Urothelium cell line (cell line): ENCODE data around the gene ABLIM2.

Experiments
- DNase-seq: peaks from one replicate; pipeline ENCODE4 v3.0.0; 2011; ENCODE audit warnings: low spot score, mixed read lengths
- FAIRE-seq: peaks from 2 replicates; lab custom pipeline; 2011; peaks lifted over from hg19 to GRCh38; lab: Jason Lieb, UNC

Gene ABLIM2

DNA sequence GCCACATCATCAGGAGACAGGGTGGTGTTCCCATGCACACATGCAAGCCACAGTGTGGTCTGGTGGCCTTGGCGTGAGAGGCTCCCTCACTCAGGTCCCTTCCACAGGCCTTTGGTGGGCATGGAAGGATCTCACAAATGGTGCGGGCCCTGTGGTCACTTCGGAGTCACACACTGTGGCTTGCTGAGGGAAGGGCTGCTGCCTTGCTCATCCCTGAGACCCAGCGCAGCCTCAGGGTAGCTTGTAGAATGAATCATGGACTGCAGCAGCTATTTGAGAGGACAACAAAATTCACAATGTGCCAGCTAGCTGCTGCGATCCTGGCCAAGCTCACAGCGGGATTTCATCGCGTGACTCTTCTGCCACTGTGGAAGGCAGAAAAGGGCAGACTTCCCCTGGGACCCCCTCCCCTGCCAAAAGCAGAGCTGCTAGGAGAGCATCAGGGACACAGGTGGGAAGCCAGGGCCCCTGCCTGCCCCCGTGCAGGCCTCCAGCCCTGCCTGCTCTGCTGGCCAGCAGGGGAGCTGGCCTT lies 106.4 kb downstream of the ABLIM2 start:
- FAIRE-seq: no peak
- DNase-seq: no peak

DNA sequence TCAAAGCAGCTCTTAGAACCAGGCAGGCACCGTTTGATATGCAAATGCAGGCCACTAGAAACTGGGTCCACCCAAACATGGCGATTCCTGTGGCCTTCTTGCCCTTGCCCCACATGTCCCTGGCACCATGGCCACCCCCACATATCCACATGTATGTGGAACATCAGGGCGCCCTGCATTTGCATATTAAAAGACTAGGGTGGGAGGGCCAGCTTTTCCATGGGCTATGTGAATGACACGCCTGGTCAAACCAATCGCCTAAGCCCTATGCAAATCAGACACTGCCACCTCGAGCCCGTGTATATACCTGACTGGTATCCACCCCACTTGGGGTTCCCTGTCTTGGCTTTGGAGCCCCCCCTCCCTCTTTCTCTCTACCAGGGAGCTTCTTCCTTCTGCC lies 107.0 kb downstream of the ABLIM2 start:
- FAIRE-seq (no peak), DNase-seq (no peak)

DNA sequence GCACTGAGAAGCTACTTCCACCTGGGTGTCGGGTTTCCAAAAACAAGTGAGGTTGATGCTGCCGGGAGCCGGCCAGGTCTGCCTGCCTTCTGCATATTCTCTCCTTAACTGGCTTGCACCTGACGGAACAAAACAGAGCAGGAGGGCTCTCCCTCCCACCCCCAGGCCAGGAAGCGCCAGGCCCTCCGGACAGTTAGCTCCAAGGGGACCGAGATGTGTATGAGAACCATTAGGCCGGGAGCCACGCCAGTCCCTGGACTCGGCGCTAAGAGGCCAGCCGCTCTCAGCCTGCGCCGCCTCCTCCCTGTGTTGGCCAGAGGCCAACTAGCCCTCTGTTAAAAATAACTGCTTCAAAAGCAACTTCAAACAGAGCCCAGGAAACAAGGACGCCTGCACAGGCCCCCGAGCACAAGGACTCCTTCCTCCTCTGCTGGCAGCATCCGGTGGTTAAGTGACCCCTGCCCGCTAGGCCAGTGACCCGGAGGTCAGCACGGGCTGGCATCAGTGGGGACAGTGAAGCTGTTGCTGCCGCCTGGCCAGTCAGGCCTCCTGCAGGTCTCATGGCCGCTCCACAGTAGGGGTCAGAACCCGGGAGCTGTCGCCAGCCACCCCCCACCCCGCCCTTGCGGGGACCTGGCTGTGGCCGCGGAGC lies 107.9 kb downstream of the ABLIM2 start:
- DNase-seq (no peak), FAIRE-seq (no peak)

DNA sequence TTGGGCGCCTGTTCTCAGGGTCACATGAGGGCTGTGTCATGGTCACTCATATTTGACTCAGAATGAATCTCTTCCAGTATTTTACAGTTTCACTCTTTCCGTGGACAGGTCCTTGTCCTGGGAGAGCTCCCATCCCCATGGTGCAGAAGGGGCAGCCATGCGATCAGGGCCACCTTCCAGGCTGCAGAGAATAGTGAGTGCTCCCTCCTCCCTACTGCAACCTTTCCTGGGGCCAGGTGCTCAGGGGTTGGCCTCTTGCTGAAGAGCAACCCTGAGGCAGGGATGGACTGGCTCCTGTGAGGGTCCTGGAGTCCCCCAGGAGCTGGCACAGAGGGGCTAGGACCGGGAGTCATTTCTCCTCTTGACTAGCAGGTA lies 108.4 kb downstream of the ABLIM2 start:
- FAIRE-seq (no peak), DNase-seq (no peak)

DNA sequence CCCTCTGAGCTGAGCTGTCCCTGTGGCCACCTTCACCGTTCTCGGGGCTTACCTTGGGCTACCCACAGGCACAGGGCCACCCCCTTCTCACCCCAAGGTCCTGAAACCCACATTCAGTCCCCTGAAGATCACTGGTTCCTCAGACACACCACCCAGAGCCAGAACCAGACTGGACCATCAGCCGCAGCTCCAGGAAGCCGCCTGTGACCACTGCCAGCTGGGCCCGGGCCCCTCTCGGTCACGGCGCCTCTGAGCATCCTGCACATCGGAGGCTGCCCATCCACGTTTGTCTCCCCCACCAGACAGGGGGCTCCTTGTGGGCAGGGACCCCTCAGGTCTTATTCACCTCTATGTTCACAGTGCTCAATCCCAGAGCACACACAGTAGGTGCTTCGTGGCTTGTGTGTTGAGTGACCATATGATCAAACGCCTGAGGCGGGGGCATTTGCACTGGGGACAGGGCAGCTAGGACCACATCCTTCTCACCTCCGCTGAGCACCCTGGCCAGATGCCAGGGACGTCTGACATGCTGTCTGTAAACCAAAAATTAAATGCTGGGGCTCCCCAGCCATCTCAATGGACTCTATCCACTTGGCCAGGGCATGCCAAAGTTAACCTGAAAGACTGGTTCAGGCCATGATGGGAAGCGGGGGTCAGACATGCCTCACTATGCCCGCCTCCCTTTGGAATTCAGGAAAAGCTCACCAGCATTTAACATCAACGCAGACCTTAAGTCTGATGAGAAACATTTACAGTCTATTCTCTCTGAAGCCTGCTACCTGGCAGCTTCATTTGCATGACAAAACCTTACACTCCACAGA lies 109.5 kb downstream of the ABLIM2 start:
- DNase-seq (no peak), FAIRE-seq (no peak)

DNA sequence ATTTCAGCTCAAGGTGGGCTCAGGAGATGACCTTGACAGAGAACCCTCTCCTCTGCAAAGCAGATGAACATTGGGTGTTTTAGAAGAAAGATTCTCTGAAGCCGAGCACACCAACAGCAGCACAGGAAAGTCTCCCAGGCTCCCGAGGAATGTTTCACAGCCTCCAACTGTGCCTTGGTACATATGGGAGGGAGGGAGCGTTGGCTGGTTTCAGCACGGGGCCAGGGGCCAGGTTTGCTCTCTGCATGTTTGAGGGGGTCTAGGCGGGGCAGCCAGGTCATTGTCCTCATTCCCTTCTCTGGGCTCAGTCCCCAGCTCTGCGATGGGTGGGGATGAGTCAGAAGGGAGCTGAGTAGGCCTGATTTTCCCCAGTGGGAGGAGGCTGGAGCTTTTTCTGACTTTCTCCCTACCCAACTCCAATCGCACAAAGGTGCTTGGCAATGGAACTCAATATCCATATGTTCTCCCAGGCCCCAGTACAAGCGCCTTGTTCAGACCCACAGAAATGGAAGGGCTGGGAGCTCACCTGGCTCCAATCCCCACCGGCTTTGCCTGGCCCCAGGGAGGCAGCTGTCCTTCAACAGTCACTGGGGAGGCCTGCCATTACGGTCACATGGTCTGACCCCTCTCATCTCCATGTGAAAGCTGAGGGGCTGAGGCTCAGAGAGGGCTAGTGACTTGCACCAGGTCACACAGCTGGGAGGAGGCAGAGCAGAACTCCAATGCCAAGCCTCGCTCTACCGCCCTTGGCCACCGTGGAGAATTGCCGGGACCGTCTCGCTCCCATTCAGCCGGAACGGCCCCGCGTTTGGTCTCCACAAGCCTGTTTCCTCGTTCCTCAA lies 110.6 kb downstream of the ABLIM2 start:
- DNase-seq: no peak
- no peak for FAIRE-seq

DNA sequence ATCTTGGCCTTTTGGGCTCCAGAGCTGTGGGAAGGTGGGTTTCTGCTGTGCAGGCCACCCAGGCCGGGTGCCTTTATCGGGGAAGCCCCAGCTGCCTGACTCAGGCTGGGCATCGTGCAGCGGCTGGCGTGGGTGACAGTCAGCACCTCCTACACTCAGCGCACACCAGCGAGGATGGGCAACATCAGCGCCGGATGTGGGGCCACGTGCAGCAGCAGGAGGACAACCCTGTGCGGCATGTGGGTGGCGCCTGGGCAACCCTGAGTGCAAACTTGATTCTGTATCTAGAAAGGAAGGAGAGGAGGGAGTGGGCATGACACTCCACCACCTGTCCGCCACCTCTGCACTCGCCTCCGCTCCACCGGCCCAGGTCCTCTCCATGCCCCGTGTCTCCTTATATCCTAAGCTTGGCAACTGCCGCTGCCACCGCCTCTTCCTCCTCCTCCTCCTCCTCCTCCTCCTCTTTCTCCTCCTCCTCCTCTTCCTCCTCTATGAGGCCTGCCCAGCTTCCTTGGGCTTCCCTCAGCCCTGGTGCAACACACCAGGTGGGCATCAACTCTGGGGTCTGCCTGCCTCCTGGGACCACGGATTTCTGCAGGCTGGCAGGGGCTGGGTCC lies 111.6 kb downstream of the ABLIM2 start:
- DNase-seq (no peak), FAIRE-seq (no peak)

DNA sequence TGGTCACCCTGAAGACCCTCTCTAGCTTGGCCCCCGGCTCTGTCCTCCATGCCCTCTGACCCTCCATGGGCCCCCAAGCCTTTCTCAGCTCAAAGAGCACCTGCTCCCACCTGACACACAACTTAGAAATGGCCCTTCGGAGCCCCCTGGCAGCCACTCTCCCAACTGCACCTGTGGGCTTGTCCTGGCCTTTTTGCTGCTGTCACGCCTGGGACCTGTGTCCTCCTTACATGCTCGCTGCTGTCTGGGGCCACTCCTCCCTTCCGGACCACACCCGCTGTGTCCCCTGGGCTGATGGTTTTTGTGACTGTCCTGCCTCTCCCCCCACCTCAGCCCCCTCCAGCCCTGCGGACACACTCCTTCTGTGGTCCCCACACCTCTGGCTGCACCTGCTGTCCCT lies 112.7 kb downstream of the ABLIM2 start:
- no peak for DNase-seq
- no peak for FAIRE-seq

DNA sequence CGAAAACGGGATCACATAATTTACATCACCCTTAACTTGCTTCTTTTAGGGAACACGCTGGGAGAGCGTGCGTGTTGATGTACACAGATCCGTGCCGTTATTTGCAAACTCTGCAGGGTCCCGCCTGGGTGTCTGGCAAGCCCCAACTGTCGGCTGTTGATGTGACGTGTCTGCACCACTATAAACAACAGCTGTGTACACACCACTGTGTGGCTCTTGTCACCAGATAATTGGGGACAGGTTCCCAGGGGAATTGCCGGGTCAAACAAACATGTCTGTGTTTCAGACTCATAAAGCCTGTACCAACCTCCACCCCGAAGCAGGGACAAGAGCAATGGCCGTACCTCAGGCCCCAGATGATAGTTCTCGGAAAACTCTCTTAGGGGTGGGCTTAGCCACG lies 113.9 kb downstream of the ABLIM2 start:
- no peak for DNase-seq
- FAIRE-seq: no peak

DNA sequence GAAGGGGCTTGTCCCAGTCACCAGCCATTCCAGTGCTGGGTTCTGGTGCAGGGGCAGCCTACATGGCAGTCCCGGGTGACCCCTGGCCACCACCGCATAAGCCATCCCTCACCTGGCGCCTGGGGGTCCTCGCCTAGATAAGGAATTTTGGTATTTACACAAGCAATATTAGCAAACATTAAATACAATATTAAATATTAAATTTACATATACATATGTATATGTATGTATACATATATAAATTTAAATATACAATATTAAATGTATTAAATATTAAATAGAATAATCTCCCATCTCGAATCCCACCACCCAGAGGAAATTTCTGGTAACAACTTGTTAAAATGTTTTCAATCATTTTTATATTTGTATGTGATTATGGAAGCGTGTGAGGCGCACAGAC lies 114.4 kb downstream of the ABLIM2 start:
- FAIRE-seq: no peak
- no peak for DNase-seq

DNA sequence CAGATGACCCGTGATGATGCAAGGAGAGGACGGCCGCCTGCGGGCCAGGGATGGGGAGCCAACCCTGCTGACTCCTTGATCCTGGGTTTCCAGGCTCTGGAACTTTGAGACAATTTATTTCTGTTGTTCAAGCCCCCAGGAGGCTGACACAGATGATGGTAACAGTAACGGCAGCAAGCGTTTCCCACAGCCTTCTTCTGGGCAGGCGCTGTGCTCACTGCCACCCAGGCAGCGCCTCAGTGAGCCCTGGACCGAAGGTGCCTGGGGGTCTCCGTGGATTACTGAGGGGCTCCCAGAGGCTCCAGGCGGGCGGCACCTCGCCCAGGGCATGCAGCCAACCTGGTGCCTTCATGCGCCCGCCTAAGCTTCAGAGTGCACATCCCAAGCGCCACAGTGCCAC lies 115.0 kb downstream of the ABLIM2 start:
- no peak for FAIRE-seq
- no peak for DNase-seq

DNA sequence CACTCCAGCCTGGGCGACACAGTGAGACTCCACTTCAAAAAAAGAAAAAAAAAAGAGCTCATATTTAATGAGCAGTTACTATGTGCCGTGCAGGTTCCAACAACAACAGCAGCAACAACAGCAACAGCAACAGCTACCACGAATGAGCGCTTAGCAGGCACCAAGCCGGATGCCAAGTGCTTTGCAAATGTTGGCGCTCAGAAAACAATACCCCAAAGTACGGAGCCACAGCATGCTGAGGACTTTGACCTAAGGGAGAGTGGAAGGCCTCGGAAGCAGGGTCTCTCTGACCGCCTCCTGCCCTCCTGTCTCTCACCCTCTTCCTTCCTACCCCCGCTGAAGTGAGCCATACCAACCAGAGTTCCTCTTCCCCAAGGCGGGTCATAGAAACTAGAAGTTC lies 116.7 kb downstream of the ABLIM2 start:
- no peak for FAIRE-seq
- DNase-seq: no peak

DNA sequence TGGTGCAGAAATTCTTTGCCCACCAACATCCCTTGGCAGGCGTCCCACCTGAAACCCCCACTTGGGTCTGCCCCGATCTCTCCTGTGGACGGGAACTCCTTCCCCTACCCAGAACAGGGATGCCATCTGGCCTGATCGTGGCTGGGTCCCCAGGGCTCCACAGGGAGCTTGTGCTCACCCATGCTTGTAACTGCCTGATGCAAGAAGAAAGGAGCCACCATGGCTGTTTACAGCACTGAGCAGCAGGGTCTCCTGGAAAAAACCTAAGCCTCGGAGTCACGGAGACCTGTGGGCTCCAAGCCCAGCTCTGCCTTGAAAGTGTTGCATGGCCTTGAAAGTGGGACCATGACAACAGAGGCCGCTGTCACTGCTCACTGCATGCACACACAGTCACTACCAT lies 117.4 kb downstream of the ABLIM2 start:
- DNase-seq (no peak), FAIRE-seq (no peak)

DNA sequence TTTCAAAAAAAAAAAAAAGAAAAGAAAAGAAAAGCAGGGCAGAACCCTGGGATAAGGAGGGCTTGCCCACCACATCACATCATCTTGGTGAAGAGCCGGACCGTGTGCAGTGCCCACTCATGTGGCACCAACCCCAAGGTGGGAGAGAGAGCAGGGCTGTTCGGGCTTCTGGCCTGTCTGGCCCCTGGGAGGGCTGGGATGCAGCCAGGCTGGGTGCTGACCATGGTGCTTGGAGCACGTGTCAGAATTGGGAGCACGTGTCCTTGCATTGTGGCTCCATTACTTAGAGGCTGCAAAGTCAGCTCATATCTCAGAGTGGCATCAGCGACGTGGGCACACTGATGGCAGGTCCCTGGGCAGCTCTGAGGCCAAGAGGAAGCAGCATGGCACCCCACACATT lies 118.0 kb downstream of the ABLIM2 start:
- no peak for FAIRE-seq
- DNase-seq: no peak

DNA sequence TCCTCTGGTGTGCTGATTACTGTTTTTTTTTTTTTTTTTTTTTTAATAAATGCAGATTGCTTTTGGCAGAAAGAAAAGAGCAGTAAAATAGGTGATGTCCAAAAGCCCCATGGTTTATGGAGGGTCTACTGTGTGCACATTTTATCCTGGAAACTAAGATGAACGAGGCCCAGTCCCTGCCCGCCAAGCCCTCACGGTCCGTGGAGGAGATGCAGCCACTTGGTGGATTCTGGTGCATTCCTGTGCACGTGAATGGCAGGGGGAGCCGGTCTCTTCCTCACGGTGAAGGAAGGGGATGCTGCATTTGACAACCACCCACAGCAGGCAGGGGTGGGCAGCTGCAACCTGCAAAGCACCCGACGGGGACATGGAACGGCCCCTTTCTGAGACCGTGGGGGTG lies 118.8 kb downstream of the ABLIM2 start:
- FAIRE-seq (no peak), DNase-seq (no peak)

DNA sequence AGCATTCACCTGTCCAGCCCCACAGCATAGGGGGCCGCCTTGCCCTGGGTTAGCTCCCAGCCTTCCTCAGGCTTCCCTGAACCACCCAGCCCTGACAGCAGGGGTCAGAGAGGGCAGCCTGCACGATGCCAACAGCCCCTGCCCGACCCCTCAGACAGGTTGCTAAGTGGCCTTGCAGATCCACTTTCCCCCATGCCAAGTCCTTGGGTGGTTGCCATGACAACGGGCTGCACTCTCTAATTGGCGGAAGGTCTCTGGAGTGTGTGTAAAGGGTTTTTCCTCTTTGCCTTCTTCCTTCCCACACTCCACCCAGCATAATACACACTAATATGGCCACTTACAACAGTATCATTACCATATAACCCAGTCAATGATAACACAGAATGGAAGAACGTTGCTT lies 119.3 kb downstream of the ABLIM2 start:
- DNase-seq: no peak
- FAIRE-seq: no peak

DNA sequence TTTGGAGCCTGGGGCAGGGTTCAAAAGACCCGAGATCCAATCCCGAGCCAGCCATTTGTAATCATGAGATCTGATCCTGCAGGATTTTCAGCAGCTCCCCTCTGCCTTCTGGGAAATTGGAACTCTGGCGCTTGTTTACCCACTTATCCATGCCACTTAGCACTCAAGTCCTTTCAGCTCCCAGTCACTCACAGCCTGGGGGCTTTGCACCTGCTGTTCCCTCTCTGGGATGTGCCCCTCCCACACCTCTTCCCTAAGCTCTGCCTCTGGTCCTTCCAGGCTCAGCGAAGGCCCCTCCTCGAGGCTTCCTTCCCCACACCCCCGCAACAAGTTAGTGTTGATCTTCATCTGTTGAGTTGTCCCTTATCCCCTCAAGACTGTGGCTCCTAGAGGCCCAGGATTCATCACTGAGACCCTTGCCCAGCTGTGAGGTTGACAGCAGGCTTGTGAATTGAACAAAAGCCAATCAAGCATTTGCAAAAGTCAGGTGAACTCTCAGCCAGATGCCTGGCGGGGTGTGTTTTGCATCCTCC lies 119.8 kb downstream of the ABLIM2 start:
- DNase-seq: no peak

DNA sequence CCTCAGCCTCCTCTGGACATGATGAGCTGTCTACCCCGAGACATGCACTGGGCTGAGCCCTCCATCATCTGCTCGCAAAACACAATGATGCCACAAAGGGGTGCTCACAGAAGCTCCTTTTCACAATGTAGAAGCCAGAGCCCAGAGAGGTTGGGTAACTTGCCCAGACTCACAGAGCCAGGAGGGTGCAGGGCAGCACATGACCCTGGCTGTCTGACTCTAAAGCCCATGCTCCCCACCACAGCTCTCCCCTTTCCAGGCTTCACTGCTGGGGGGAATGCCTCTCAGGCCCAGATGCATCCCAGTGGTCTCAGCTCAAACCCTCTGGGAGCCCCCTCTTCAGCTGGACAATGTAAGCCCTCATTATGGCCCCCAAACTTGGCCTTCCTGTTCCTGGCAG lies 120.5 kb downstream of the ABLIM2 start:
- no peak for FAIRE-seq

More for the DNA sequence above, 119.8 kb downstream of the ABLIM2 start:
- FAIRE-seq: no peak

DNA sequence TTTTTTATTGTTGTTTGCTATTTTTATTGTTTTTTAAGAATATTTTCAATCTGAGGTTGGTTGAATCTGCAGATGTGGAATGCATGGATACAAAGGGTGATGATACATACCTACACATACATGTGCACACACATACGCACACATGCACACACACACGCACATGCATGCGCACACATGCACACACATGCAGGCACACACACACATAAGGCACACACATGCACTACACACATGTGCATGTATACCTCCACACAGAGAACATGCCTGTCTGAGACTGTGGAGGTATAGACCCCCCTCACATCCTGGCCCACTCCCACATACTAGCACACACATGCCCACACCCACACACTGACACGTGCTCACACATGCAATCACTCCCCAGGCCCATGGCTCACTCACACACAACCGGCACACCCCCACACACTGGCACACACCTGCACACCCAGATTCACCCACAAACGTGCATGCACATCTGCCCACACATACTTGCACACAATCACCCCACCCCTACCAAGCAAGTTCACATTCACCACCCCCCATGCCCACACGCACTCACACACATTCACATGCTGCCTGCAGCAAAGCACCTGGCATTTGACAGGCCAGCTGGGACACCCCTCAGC lies 121.4 kb downstream of the ABLIM2 start:
- FAIRE-seq (no peak), DNase-seq (no peak)

More for the DNA sequence above, 120.5 kb downstream of the ABLIM2 start:
- DNase-seq: no peak

DNA sequence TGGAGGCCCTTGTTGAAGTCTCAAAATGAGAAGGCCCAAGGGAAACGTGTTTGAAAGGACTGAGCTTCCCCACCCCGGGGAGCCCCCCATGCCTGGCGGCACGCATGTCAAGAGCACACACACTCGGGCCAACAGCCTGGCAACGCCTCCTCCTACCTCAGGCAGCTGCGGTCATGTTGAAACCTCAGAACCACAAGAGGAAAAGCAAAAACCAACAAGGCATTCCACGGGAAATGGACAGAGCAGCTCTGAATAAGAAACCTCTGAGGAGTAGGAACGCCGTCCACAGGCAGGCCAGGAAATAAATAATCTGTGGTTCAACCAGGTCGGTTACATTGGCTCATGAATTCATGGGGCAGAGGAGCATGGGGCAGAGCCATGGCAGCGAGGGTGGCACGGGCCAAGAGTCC lies 123.2 kb downstream of the ABLIM2 start:
- DNase-seq (peak; percentile 54), FAIRE-seq (no peak)
